ENCODE data around the gene STARD3NL. TPM values are rescaled to one million over a fixed set of nuclear protein-coding genes. Genes with fewer than 3 reads are reported as not detected.

The STARD3NL gene
- polyA plus RNA-seq, 1 donor from 2014 or later = 233 TPM

DNA sequence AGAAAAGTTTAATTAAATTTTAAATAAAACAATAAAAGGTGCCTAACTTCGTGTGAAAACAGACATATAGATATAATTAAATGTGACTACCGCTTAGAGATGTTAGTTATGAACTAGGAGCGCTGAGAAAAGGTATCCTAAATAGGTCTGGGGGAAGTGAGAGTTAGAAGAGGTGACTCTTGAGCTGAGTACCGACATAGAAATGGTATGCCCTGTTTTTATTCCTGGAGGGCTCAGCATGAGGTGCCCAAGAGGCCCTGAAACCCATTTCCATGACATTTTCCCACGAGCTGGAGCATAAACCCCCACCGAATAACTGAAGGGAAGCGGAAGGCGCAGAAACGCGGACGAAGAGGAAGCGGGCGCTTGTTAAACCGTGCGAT, 433 bp upstream of the STARD3NL start:
- peaks cover 45% of the 10 kb centered on the region for H3K79me2 ChIP-seq (replicated peaks; ENCODE audit: insufficient read depth, low read length)

DNA sequence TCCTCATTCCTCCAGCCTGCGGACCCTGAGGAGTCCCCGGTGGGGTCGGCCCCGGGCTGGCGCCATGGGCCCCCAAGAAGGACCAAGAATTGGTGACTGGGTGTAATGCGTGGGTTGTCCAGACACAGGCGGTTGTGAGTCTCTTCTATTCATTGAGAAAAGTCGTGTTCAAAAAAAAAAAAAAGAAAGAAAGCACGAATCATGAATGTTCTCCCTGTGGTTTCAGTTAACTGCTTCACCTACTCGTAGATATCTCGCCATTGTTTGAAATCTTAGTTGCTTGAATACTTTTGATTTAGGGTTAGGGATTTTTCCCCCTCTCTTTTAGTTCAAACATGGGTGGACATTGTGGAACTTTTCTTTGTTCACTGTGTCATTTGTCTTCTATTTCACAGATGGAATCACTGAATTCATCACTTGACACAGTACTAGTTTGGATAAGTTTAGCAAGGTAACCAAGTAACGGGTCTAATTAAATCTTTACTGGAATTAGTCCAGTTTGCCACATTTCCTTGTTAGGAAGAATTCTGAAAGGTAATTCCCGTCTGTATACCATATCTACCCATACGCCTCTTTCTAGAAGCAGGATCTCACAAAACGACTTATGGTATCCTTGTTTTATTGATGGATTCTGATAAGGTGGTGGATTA, 775 bp downstream of the STARD3NL start:
- H3F3A ChIP-seq (ENCODE audit: insufficient read depth, low read length, poor library complexity, severe bottlenecking) = no peaks in the 10 kb centered on the region

More for the DNA sequence above, 433 bp upstream of the STARD3NL start:
- Histone ChIP-seq H3K27ac (ENCODE audit: low read length) (peak overlapping the region; percentile 77), H3K27me3 (ENCODE audit: insufficient read depth, low read depth, low read length) (no peaks in the 10 kb centered on the region), H3K36me3 (ENCODE audit: insufficient read depth, low read length) (no peaks in the 10 kb centered on the region), H3F3A (ENCODE audit: insufficient read depth, low read length, poor library complexity, severe bottlenecking) (no peaks in the 10 kb centered on the region), H3K4me3 (ENCODE audit: low read length) (peak overlapping the region; percentile 87), H3K4me2 (ENCODE audit: low read length) (peak overlapping the region; percentile 77), H3K9me2 (ENCODE audit: insufficient read depth, low read length) (no peaks in the 10 kb centered on the region), H3K9me3 (ENCODE audit: low read length) (no peaks in the 10 kb centered on the region), H4K20me1 (ENCODE audit: insufficient read depth) (no peaks in the 10 kb centered on the region), H2AFZ (ENCODE audit: low read depth, low read length) (peak overlapping the region; percentile 49), H3K9ac (ENCODE audit: low read length) (peak overlapping the region; percentile 69)
- TF ChIP-seq MXI1 (conservative IDR thresholded peaks at IDR 0.05; ENCODE audit: poor library complexity, severe bottlenecking) (peak; percentile 98), SMC3 (conservative IDR thresholded peaks at IDR 0.05; ENCODE audit: poor library complexity) (peak; percentile 13), RAD21 (conservative IDR thresholded peaks at IDR 0.05) (peak; percentile 11), REST (IDR thresholded peaks at IDR 0.05; ENCODE audit: borderline replicate concordance) (no peak)
- TF ChIP-seq, protein P1, sequence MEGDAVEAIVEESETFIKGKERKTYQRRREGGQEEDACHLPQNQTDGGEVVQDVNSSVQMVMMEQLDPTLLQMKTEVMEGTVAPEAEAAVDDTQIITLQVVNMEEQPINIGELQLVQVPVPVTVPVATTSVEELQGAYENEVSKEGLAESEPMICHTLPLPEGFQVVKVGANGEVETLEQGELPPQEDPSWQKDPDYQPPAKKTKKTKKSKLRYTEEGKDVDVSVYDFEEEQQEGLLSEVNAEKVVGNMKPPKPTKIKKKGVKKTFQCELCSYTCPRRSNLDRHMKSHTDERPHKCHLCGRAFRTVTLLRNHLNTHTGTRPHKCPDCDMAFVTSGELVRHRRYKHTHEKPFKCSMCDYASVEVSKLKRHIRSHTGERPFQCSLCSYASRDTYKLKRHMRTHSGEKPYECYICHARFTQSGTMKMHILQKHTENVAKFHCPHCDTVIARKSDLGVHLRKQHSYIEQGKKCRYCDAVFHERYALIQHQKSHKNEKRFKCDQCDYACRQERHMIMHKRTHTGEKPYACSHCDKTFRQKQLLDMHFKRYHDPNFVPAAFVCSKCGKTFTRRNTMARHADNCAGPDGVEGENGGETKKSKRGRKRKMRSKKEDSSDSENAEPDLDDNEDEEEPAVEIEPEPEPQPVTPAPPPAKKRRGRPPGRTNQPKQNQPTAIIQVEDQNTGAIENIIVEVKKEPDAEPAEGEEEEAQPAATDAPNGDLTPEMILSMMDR (IDR thresholded peaks at IDR 0.05; ENCODE audit: poor library complexity, severe bottlenecking) = no peak

More for the DNA sequence above, 775 bp downstream of the STARD3NL start:
- Histone ChIP-seq H3K27me3 (ENCODE audit: insufficient read depth, low read depth, low read length) (no peaks in the 10 kb centered on the region), H3K9ac (ENCODE audit: low read length) (peak overlapping the region; percentile 82), H3K4me2 (ENCODE audit: low read length) (peak overlapping the region; percentile 69), H3K9me2 (ENCODE audit: insufficient read depth, low read length) (no peaks in the 10 kb centered on the region), H2AFZ (ENCODE audit: low read depth, low read length) (peak overlapping the region; percentile 91), H3K9me3 (ENCODE audit: low read length) (no peaks in the 10 kb centered on the region), H3K79me2 (replicated peaks; ENCODE audit: insufficient read depth, low read length) (peaks cover 57% of the 10 kb centered on the region), H3K4me3 (ENCODE audit: low read length) (peak overlapping the region; percentile 87), H4K20me1 (ENCODE audit: insufficient read depth) (no peaks in the 10 kb centered on the region), H3K27ac (ENCODE audit: low read length) (peak overlapping the region; percentile 81), H3K36me3 (ENCODE audit: insufficient read depth, low read length) (no peaks in the 10 kb centered on the region)
- TF ChIP-seq REST (IDR thresholded peaks at IDR 0.05; ENCODE audit: borderline replicate concordance) (no peak), POLR2AphosphoS5 (IDR thresholded peaks at IDR 0.05) (no peak), TAF1 (IDR thresholded peaks at IDR 0.05; ENCODE audit: low read depth) (no peak), EP300 (conservative IDR thresholded peaks at IDR 0.05; ENCODE audit: poor library complexity, severe bottlenecking) (no peak), MXI1 (conservative IDR thresholded peaks at IDR 0.05; ENCODE audit: poor library complexity, severe bottlenecking) (no peak), SMC3 (conservative IDR thresholded peaks at IDR 0.05; ENCODE audit: poor library complexity) (no peak)
- TF ChIP-seq, protein P1 (IDR thresholded peaks at IDR 0.05; ENCODE audit: poor library complexity, severe bottlenecking) = peak; percentile 45

All from neural cell (in vitro differentiated cells).